ENCODE measurements around the gene DNTT.

DNA sequence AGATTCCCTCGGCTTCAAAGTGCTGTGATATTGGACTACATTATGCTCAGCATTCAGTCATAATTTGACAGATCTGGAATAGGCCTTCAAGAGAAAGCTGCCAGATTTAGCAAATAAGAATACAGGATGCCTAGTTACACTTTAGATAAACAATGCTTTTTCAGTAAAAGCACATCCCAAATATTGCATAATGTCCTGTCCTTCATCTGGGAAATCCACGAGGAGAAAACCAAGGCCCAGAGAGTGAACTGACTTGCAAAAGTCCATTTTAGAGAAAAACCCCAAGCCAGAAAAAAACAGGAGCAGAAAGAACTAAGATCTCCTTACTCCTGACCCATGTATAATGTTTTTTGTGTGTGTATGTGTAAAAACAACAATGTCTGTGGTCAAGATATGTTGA lies 20.9 kb upstream of the DNTT start:
- TF ChIP-seq EZH2 (IDR thresholded peaks at IDR 0.05; ENCODE audit: low read length), result no peak
- TF ChIP-seq, protein P1, sequence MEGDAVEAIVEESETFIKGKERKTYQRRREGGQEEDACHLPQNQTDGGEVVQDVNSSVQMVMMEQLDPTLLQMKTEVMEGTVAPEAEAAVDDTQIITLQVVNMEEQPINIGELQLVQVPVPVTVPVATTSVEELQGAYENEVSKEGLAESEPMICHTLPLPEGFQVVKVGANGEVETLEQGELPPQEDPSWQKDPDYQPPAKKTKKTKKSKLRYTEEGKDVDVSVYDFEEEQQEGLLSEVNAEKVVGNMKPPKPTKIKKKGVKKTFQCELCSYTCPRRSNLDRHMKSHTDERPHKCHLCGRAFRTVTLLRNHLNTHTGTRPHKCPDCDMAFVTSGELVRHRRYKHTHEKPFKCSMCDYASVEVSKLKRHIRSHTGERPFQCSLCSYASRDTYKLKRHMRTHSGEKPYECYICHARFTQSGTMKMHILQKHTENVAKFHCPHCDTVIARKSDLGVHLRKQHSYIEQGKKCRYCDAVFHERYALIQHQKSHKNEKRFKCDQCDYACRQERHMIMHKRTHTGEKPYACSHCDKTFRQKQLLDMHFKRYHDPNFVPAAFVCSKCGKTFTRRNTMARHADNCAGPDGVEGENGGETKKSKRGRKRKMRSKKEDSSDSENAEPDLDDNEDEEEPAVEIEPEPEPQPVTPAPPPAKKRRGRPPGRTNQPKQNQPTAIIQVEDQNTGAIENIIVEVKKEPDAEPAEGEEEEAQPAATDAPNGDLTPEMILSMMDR (optimal IDR thresholded peaks at IDR 0.05 in 1 of 3, IDR thresholded peaks at IDR 0.05 in 1 of 3, conservative IDR thresholded peaks at IDR 0.05 in 1 of 3; ENCODE audit: extremely low read depth in 1 of 3, insufficient read depth in 2 of 3, low read length in 3 of 3), result no peak
